GM20000 (cell line): ENCODE measurements around the gene MIS12.

Source experiments
- DNase-seq: peaks from one replicate; pipeline ENCODE4 v3.0.0; 2012; ENCODE audit warnings: low spot score
- TF ChIP-seq, protein P1 (sequence below): IDR thresholded peaks from 2 replicates; pipeline ENCODE4 v1.5.1; 2012; ENCODE audit warnings: mild to moderate bottlenecking, control low read depth; ENCODE audit errors: extremely low read depth, missing control alignments

The MIS12 gene, protein sequence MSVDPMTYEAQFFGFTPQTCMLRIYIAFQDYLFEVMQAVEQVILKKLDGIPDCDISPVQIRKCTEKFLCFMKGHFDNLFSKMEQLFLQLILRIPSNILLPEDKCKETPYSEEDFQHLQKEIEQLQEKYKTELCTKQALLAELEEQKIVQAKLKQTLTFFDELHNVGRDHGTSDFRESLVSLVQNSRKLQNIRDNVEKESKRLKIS

DNA sequence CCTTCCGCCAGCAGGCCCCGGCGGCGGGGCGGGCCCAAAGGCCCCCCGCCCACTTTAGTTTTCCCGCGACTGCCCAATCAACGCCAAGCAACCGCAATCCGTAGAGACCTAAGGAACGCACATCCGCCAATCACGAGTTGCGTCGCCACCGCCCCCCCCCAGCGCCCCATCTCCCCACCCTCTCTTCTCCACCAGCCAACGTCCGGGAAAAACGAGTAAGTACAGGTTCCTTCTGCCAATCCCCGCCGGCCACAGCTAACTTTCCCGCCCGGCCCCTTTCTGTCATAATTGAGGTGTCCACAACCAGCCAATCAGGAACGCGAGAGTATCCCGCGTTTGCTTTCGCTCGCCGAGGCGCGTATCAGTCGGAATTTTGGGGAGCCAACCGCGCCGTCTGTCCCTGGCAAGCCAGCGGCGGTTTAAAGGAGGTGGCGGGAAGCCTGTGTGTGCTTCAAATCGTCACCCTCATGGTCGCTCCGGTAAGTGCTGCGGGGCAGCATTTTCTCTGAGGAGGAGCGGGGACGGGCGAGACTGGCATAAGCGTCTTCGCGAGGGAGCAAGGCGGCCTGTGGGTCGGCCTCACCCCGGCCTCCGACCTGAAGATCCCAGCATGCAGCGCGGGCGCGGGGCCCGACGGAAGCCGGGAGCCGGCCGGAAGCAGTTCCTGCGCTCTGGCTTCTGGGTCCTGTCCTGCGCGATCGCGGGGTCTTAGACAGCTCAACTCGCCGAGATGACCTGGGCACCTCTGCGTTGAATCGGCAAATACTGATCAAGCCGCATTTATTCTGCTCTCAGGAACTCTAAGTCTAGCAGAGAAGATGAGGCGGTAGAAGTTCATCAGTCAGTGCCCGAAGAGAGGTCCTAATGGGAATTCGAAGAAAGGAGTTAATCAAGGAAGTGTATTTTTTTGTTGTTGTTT lies at the start of gene MIS12:
Gene MIS12 (plus strand): TSS at position 361 of the 919 bp plus-strand sequence. CDS start 2,297 bp downstream, outside the sequence.
- TF ChIP-seq, protein P1, sequence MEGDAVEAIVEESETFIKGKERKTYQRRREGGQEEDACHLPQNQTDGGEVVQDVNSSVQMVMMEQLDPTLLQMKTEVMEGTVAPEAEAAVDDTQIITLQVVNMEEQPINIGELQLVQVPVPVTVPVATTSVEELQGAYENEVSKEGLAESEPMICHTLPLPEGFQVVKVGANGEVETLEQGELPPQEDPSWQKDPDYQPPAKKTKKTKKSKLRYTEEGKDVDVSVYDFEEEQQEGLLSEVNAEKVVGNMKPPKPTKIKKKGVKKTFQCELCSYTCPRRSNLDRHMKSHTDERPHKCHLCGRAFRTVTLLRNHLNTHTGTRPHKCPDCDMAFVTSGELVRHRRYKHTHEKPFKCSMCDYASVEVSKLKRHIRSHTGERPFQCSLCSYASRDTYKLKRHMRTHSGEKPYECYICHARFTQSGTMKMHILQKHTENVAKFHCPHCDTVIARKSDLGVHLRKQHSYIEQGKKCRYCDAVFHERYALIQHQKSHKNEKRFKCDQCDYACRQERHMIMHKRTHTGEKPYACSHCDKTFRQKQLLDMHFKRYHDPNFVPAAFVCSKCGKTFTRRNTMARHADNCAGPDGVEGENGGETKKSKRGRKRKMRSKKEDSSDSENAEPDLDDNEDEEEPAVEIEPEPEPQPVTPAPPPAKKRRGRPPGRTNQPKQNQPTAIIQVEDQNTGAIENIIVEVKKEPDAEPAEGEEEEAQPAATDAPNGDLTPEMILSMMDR, result no peak
- DNase-seq, result peak; percentile 97

DNA sequence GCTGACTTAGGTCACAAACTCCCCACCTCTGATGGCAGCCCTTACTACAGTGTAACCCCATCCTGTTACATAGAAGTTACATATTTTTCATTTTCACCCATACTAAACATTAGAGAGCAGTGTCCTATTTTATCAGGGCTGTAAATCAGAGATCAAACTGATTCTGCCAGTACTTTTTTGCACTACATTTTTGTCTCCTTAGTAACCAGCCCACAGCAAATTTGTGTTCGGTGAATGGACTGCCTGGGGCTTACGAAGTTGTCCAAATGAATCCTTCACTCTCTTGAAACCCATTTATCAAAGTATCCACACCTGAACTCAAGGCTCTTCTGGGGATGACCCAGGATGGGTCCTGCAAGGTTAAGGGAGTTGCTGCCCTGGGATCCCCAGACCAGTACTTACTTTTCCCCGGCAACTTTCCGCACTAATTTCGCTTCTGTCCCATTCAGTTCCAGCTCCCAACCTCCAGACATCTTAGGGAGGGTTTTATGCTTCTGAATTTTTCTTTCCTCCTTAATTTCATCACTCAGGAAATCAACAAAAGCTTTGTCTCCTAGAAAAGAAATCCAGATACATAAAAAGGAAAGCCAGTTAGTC lies 48.5 kb upstream of the MIS12 start:
- DNase-seq, result no peak

DNA sequence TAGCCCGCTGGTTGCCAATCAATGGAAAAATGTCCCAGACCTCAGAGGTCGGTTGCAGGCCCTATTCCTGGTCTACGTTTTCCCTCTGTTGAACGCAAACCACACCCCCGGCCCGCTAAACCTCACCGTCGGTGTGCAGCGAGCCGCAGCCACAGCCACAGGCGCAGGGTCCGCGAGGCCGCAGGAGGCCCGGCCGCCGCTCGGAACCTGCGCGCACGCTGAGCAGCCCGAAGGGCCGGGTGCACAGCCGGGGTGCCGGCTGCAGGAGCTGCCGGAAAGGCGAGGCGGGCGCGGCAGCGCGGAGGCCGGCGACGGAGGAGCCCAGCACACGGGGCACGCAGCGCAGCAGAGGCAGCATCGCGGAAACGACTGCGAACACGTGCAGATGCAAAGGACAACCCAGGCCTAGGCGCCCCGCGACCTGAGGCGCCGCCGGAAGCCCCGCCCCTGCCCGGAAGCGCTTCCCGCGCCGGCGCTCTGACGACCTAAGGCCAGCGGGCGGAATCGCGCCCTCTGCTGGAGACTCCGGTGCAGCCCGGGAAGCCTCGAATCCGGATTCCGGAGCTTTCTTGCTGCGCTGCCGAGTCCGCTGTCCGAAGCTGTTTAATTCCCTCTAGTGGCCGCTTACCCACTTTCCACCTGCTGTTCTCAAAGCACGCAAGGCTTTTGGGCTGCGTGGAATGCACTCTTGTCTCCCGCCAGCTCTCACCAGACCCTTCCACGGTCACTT lies 47.5 kb upstream of the MIS12 start, which contains the start of gene C1QBP:
Gene C1QBP (minus strand): TSS at position 440 of the 730 bp plus-strand sequence. CDS start 82 bp downstream, at position 358.
- peak; percentile 96 for DNase-seq
- TF ChIP-seq, protein P1, result peak; percentile 91

More for the DNA sequence above, 48.5 kb upstream of the MIS12 start:
- TF ChIP-seq, protein P1, result no peak

DNA sequence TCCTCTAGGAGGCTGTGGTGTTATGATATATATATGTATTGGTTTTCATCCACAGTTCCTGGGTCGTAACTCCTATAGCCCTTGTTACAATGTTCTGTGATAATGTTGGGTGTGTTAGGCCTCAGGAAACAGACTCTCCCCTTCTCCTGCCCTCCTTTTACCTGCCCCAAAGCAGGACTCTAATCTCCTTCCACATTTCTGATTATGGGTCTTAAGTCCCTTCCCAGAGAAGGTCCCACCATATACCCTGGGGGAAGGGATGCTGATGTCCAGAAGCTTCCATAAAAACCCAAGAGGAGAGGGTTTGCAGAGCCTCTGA lies 47.0 kb upstream of the MIS12 start:
- no peak for DNase-seq
- TF ChIP-seq, protein P1, result no peak

DNA sequence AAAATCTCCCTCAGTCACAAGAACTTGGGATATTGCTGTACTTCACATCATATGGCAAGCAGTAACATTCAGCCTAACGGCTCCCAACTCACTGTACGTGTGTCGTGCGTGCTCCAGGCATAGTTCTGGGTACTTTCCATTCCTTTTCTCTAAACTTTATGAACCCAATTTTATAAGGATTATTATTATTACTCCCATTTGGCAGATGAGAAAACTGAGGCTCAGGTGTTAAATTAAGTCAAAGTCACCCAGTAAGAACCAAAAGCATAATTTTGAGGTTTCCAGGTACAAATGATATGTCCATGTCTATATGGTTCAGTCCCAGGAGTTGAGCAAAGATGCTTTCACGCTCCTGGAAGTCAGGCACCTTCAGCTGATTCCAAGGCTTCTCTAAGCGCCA lies 42.6 kb upstream of the MIS12 start:
- TF ChIP-seq, protein P1, result no peak
- no peak for DNase-seq

DNA sequence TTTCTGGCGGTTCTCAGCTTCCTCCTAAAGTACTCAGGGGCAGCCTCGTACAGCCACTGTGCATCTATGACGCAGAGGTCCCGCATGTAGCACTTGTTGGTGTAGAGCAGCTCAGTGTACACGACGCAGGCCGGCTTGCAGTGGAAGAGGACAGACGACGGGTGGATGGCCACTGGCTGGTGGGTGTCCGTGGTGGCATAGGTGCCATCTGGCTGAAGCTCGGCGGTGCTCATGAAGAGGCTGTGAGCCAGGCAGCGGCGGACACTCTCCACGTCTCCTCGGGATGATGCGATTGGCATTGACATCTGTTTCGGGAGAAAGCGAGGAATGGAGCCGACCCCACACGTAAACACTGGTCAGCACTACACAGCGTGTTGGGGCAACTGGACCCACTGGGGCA lies 42.2 kb upstream of the MIS12 start:
- TF ChIP-seq, protein P1, result no peak
- DNase-seq, result no peak
